Ectodermal cell (in vitro differentiated cells): Measurements from ENCODE around the gene PGS1.

ENCODE experiments used
- H3K27ac ChIP-seq: 2 replicates; pipeline ENCODE4 v1.7.0; 2013; ENCODE audit warnings: mild to moderate bottlenecking, low read depth, low read length; ENCODE audit not compliant: insufficient read depth, poor library complexity, severe bottlenecking
- H3K27me3 ChIP-seq: 2 replicates; pipeline ENCODE4 v1.7.0; 2013; ENCODE audit warnings: mild to moderate bottlenecking, low read length; ENCODE audit not compliant: insufficient read depth, control insufficient read depth, poor library complexity, severe bottlenecking
- H3K36me3 ChIP-seq: one replicate; pipeline ENCODE4 v1.7.0; 2013; ENCODE audit warnings: low read length; ENCODE audit not compliant: control insufficient read depth, insufficient read depth
- H3K4me1 ChIP-seq: one replicate; pipeline ENCODE4 v1.7.0; 2013; ENCODE audit warnings: low read length; ENCODE audit not compliant: control insufficient read depth, insufficient read depth
- H3K4me3 ChIP-seq: 2 replicates; pipeline ENCODE4 v1.7.0; 2013; ENCODE audit warnings: low read depth, low read length, control low read depth; ENCODE audit not compliant: insufficient read depth
- H3K9me3 ChIP-seq: 2 replicates; pipeline ENCODE4 v1.7.0; 2013; ENCODE audit warnings: mild to moderate bottlenecking, low read length, moderate library complexity; ENCODE audit not compliant: control insufficient read depth
- WGBS, 2 experiments: methylation state at CpG; one replicate each; pipeline ENCODE4 v1.1.7; 2013; ENCODE audit warnings: missing lambda C conversion rate in 2 of 2; 5-methylcytosine and 5-hydroxymethylcytosine counted together

PGS1 gene

GRCh38 chr17:78472035-78472905 is 93.8 kb downstream of the PGS1 start:
- Histone ChIP-seq H3K27ac (no peak overlapping the region), H3K27me3 (no peaks in the 10 kb centered on the region), H3K36me3 (no peaks in the 10 kb centered on the region), H3K4me3 (no peak overlapping the region), H3K4me1 (no peaks in the 10 kb centered on the region), H3K9me3 (no peaks in the 10 kb centered on the region)
- 81 to 82% methylated on average over 29 of the region's 29 CpGs for WGBS, 2 experiments

GRCh38 chr17:78473951-78474613 is 95.6 kb downstream of the PGS1 start:
- no peaks in the 10 kb centered on the region for H3K36me3 ChIP-seq
- 90 to 93% methylated on average over 12 of the region's 12 CpGs for WGBS, 2 experiments
- no peaks in the 10 kb centered on the region for H3K27me3 ChIP-seq
- no peaks in the 10 kb centered on the region for H3K9me3 ChIP-seq
- H3K4me1 ChIP-seq = no peaks in the 10 kb centered on the region
- no peak overlapping the region for H3K4me3 ChIP-seq
- no peak overlapping the region for H3K27ac ChIP-seq
